Liver (tissue), 9 donors: ENCODE results near the gene C14orf132. TPM values are rescaled to one million over a fixed set of nuclear protein-coding genes. Genes with fewer than 3 reads are reported as not detected.

Experiments used
- DNase-seq: peaks from one replicate; pipeline ENCODE4 v3.0.0-alpha.2; 2017; ENCODE audit warnings: low spot score
- H3K27ac ChIP-seq, 2 donors: one replicate each; pipeline ENCODE4 v1.7.0; 2013; ENCODE audit warnings: inconsistent platforms in 2 of 2, low read length in 2 of 2, control low read depth in 1 of 2, low read depth in 1 of 2, mild to moderate bottlenecking in 1 of 2
- H3K27me3 ChIP-seq, 4 donors: one replicate each; pipeline versions ENCODE4 v1.6.1 to v1.7.0; 2013; ENCODE audit warnings: low read length in 3 of 4, inconsistent platforms in 1 of 4, mild to moderate bottlenecking in 1 of 4, moderate library complexity in 1 of 4; ENCODE audit not compliant: control insufficient read depth in 4 of 4, insufficient read depth in 4 of 4
- H3K36me3 ChIP-seq, 4 donors: one replicate each; pipeline versions ENCODE4 v1.6.1 to v1.7.0; 2013; ENCODE audit warnings: low read length in 3 of 4, mild to moderate bottlenecking in 3 of 4, low read depth in 1 of 4, moderate library complexity in 1 of 4; ENCODE audit not compliant: control insufficient read depth in 4 of 4, insufficient read depth in 3 of 4
- H3K4me1 ChIP-seq, 4 donors: one replicate each; pipeline versions ENCODE4 v1.6.1 to v1.7.0; 2013; ENCODE audit warnings: low read length in 3 of 4, mild to moderate bottlenecking in 3 of 4, moderate library complexity in 1 of 4; ENCODE audit not compliant: control insufficient read depth in 4 of 4, insufficient read depth in 4 of 4
- H3K4me3 ChIP-seq, 3 donors: one replicate each; pipeline versions ENCODE4 v1.6.1 to v1.7.0; 2013; ENCODE audit warnings: low read length in 3 of 3, control low read depth in 1 of 3, low read depth in 1 of 3, mild to moderate bottlenecking in 1 of 3
- H3K9ac ChIP-seq, 2 donors: one replicate each; pipeline ENCODE4 v1.7.0; 2013; ENCODE audit warnings: low read length in 2 of 2, mild to moderate bottlenecking in 2 of 2, moderate library complexity in 2 of 2, control low read depth in 1 of 2, low read depth in 1 of 2
- H3K9me3 ChIP-seq, 4 donors: one replicate each; pipeline versions ENCODE4 v1.6.1 to v1.7.0; 2013; ENCODE audit warnings: low read length in 3 of 4; ENCODE audit not compliant: control insufficient read depth in 4 of 4
- EGR1 ChIP-seq, 2 donors: IDR thresholded peaks; 2 replicates each; pipeline ENCODE4 v1.6.1; 2016 to 2018; ENCODE audit warnings: antibody characterized with exemption in 2 of 2, low read depth in 2 of 2
- FOXA1 ChIP-seq: IDR thresholded peaks from 2 replicates; pipeline ENCODE4 v1.6.1; 2016; ENCODE audit warnings: antibody characterized with exemption
- FOXA2 ChIP-seq: IDR thresholded peaks from 2 replicates; pipeline ENCODE4 v1.6.1; 2016; ENCODE audit warnings: antibody characterized with exemption
- GABPA ChIP-seq, 2 donors: IDR thresholded peaks in 1 of 2; conservative IDR thresholded peaks in 1 of 2; 2 replicates each; pipeline ENCODE4 v1.6.1; 2016; ENCODE audit warnings: antibody characterized with exemption in 2 of 2, mild to moderate bottlenecking in 1 of 2, moderate library complexity in 1 of 2
- HNF4A ChIP-seq, 2 donors: conservative IDR thresholded peaks; 2 replicates each; pipeline ENCODE4 v1.6.1; 2016; ENCODE audit warnings: antibody characterized with exemption in 2 of 2, mild to moderate bottlenecking in 2 of 2
- HNF4G ChIP-seq: IDR thresholded peaks from 2 replicates; pipeline ENCODE4 v1.6.1; 2016; ENCODE audit warnings: antibody characterized with exemption
- JUND ChIP-seq, 2 donors: IDR thresholded peaks; 2 replicates each; pipeline ENCODE4 v1.6.1; 2016; ENCODE audit warnings: antibody characterized with exemption in 2 of 2
- MAX ChIP-seq: IDR thresholded peaks from 2 replicates; pipeline ENCODE4 v1.6.1; 2016; ENCODE audit warnings: antibody characterized with exemption
- NR2F2 ChIP-seq: IDR thresholded peaks from 2 replicates; pipeline ENCODE4 v1.6.1; 2016; ENCODE audit warnings: antibody characterized with exemption
- RAD21 ChIP-seq, 2 donors: IDR thresholded peaks; 2 replicates each; pipeline ENCODE4 v1.6.1; 2016; ENCODE audit warnings: antibody characterized with exemption in 2 of 2, mild to moderate bottlenecking in 2 of 2
- REST ChIP-seq: IDR thresholded peaks from 2 replicates; pipeline ENCODE4 v1.6.1; 2016; ENCODE audit warnings: antibody characterized with exemption, mild to moderate bottlenecking
- RXRA ChIP-seq, 2 donors: IDR thresholded peaks; 2 replicates each; pipeline ENCODE4 v1.6.1; 2017 to 2018; ENCODE audit warnings: antibody characterized with exemption in 2 of 2, mild to moderate bottlenecking in 1 of 2
- SP1 ChIP-seq: IDR thresholded peaks from 2 replicates; pipeline ENCODE4 v1.6.1; 2018; ENCODE audit warnings: antibody characterized with exemption, mild to moderate bottlenecking
- TAF1 ChIP-seq: conservative IDR thresholded peaks from 2 replicates; pipeline ENCODE4 v1.6.1; 2016; ENCODE audit warnings: antibody characterized with exemption, mild to moderate bottlenecking
- YY1 ChIP-seq: IDR thresholded peaks from 2 replicates; pipeline ENCODE4 v1.6.1; 2016; ENCODE audit warnings: antibody characterized with exemption, mild to moderate bottlenecking
- WGBS: extraction: QIAGEN DNeasy Blood & Tissue Kit; methylation state at CpG from one replicate; pipeline ENCODE4 v1.1.7; 2013; 5-methylcytosine and 5-hydroxymethylcytosine counted together
- polyA plus RNA-seq, 2 donors: library from polyadenylated mRNA; stranded (reverse) in 1 of 2; unstranded in 1 of 2; fragments of 200-250 nt in 1 of 2; fragments of >200 nt in 1 of 2; fragmentation: Nextera tagmentation in 1 of 2; extraction: Ambion mirVana in 1 of 2; gene quantifications; one replicate each; pipeline versions ENCODE4 v1.2.1 to v1.2.3, GENCODE V29; 2013 to 2015
- total RNA-seq, 2 donors: library from RNA; depleted of rRNA; stranded (reverse); fragments of >200 nt; gene quantifications; one replicate each; pipeline ENCODE4 v1.2.3, GENCODE V29; 2014
- TF ChIP-seq, protein P1 (sequence below): fragments of 150-350 bp; IDR thresholded peaks from 2 replicates; pipeline ENCODE4 v1.5.1; 2017; ENCODE audit warnings: improper control_type of control experiment, low read depth, low read length; ENCODE audit not compliant: missing input control
- TF ChIP-seq, protein P2 (sequence below): IDR thresholded peaks from 2 replicates; pipeline ENCODE4 v1.6.1; 2016; ENCODE audit warnings: antibody characterized with exemption
- TF ChIP-seq, protein P3 (sequence below): IDR thresholded peaks from 2 replicates; pipeline ENCODE4 v1.6.1; 2016; ENCODE audit warnings: antibody characterized with exemption
- donor health status: healthy.
- donor health status: healthy.
- donor health status: healthy.
- donor health status: healthy.
- donor health status: healthy.

The C14orf132 gene
- total and polyA plus RNA-seq, 4 donors = 1.8 to 3.0 (median 2.1) TPM

- Histone ChIP-seq H3K27ac (no peak overlapping the region), H3K9me3 (no peaks in the 10 kb centered on the region), H3K9ac (no peak overlapping the region), H3K27me3 (no peaks in the 10 kb centered on the region), H3K36me3 (peaks cover 0 to 5% (median 3%) of the 10 kb centered on the region in 4 donors), H3K4me3 (no peak overlapping the region), H3K4me1 (peaks cover 0 to 9% (median 0%) of the 10 kb centered on the region in 4 donors)
- no peak for DNase-seq
- TF ChIP-seq RXRA (IDR thresholded peaks at IDR 0.05) (no peak), TAF1 (no peak), GABPA (IDR thresholded peaks at IDR 0.05 in 1 of 2, conservative IDR thresholded peaks at IDR 0.05 in 1 of 2) (no peak), FOXA1 (no peak), JUND (IDR thresholded peaks at IDR 0.05) (no peak), FOXA2 (no peak), MAX (no peak), REST (no peak)
- TF ChIP-seq, protein P1, sequence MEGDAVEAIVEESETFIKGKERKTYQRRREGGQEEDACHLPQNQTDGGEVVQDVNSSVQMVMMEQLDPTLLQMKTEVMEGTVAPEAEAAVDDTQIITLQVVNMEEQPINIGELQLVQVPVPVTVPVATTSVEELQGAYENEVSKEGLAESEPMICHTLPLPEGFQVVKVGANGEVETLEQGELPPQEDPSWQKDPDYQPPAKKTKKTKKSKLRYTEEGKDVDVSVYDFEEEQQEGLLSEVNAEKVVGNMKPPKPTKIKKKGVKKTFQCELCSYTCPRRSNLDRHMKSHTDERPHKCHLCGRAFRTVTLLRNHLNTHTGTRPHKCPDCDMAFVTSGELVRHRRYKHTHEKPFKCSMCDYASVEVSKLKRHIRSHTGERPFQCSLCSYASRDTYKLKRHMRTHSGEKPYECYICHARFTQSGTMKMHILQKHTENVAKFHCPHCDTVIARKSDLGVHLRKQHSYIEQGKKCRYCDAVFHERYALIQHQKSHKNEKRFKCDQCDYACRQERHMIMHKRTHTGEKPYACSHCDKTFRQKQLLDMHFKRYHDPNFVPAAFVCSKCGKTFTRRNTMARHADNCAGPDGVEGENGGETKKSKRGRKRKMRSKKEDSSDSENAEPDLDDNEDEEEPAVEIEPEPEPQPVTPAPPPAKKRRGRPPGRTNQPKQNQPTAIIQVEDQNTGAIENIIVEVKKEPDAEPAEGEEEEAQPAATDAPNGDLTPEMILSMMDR = no peak
- WGBS = 88% methylated on average over 4 of the region's 4 CpGs
These were observed 45.6 kb downstream of the C14orf132 start for GRCh38 chr14:96084796-96085195.

- no peaks in the 10 kb centered on the region for H3K9me3 ChIP-seq
- peaks cover 0 to 9% (median 0%) of the 10 kb centered on the region in 4 donors for H3K4me1 ChIP-seq
- no peak overlapping the region for H3K9ac ChIP-seq
- 86% methylated on average over 8 of the region's 8 CpGs for WGBS
- H3K27me3 ChIP-seq = no peaks in the 10 kb centered on the region
- peaks cover 0 to 5% (median 3%) of the 10 kb centered on the region in 4 donors for H3K36me3 ChIP-seq
- no peak for DNase-seq
- H3K4me3 ChIP-seq = no peak overlapping the region
- no peak overlapping the region for H3K27ac ChIP-seq
- TF ChIP-seq REST = no peak
- TF ChIP-seq MAX = no peak
- no peak for TF ChIP-seq HNF4G
- TF ChIP-seq RAD21 (IDR thresholded peaks at IDR 0.05) = no peak
- TF ChIP-seq, protein P2, sequence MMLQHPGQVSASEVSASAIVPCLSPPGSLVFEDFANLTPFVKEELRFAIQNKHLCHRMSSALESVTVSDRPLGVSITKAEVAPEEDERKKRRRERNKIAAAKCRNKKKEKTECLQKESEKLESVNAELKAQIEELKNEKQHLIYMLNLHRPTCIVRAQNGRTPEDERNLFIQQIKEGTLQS = no peak
- TF ChIP-seq, protein P3, sequence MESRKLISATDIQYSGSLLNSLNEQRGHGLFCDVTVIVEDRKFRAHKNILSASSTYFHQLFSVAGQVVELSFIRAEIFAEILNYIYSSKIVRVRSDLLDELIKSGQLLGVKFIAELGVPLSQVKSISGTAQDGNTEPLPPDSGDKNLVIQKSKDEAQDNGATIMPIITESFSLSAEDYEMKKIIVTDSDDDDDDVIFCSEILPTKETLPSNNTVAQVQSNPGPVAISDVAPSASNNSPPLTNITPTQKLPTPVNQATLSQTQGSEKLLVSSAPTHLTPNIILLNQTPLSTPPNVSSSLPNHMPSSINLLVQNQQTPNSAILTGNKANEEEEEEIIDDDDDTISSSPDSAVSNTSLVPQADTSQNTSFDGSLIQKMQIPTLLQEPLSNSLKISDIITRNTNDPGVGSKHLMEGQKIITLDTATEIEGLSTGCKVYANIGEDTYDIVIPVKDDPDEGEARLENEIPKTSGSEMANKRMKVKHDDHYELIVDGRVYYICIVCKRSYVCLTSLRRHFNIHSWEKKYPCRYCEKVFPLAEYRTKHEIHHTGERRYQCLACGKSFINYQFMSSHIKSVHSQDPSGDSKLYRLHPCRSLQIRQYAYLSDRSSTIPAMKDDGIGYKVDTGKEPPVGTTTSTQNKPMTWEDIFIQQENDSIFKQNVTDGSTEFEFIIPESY = no peak
- no peak for TF ChIP-seq NR2F2
- TF ChIP-seq FOXA1 = no peak
- TF ChIP-seq GABPA (IDR thresholded peaks at IDR 0.05 in 1 of 2, conservative IDR thresholded peaks at IDR 0.05 in 1 of 2) = no peak
- TF ChIP-seq EGR1 (IDR thresholded peaks at IDR 0.05; ENCODE audit: low read depth in 2 of 2) = no peak
- TF ChIP-seq SP1 = no peak
- no peak for TF ChIP-seq TAF1
- no peak for TF ChIP-seq FOXA2
- TF ChIP-seq JUND (IDR thresholded peaks at IDR 0.05) = no peak
- no peak for TF ChIP-seq YY1
- TF ChIP-seq, protein P1 = no peak
- no peak for TF ChIP-seq HNF4A (conservative IDR thresholded peaks at IDR 0.05)
- no peak for TF ChIP-seq RXRA (IDR thresholded peaks at IDR 0.05)
These were observed 46.2 kb downstream of the C14orf132 start for GRCh38 chr14:96085369-96085768.
